Stomach (tissue), 4 donors: ENCODE results near the gene PEX13.
"Not testable (repeated sequence)": the region's sequence is repeated elsewhere in the genome, so short reads cannot be mapped to it uniquely, and the experiment has no call there.

ENCODE experiments used
- CTCF ChIP-seq, 7 experiments: fragments of 450-650 bp in 4 of 7; fragments of 200-600 bp in 3 of 7; sonication (generic) in 3 of 7; IDR thresholded peaks; one replicate each; pipeline ENCODE4 v1.5.1; 2016 to 2019; ENCODE audit warnings: antibody characterized with exemption in 7 of 7, control low read depth in 2 of 7, mild to moderate bottlenecking in 1 of 7
- EP300 ChIP-seq: sonication (generic); formaldehyde crosslinking; IDR thresholded peaks from one replicate; pipeline ENCODE4 v1.6.1; 2017; ENCODE audit warnings: antibody characterized with exemption
- POLR2A ChIP-seq, 4 donors: fragments of 450-650 bp; IDR thresholded peaks; one replicate each; pipeline ENCODE4 v1.6.1; 2016; ENCODE audit warnings: antibody characterized with exemption in 4 of 4, control low read depth in 2 of 4, mild to moderate bottlenecking in 1 of 4, moderate library complexity in 1 of 4
- POLR2AphosphoS5 ChIP-seq, 3 donors: sonication (generic); formaldehyde crosslinking; IDR thresholded peaks; one replicate each; pipeline ENCODE4 v1.6.1; 2016; ENCODE audit warnings: antibody characterized with exemption in 3 of 3

DNA sequence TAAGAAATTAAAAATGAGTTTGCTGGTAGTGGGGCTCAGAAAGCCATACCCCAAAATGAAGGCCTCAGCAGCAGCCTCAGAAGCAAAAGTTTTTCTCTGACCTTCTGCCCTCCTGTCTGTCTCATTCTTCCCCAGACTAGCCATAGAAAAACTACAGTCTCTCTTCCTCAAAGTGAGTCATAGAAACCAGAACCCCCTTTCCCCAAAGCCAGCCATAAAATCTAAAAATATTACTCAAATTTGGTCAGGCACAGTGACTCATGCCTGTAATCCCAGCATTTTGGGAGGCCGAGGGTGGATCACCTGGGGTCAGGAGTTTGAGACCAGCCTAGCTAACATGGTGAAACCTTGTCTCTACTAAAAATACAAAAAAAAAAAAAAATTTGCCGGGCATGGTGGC is 5.2 kb upstream of the PEX13 start:
- TF ChIP-seq CTCF (IDR thresholded peaks at IDR 0.05); POLR2A (IDR thresholded peaks at IDR 0.05); POLR2AphosphoS5 (IDR thresholded peaks at IDR 0.05); EP300: not testable (repeated sequence)
